Activated naive CD4-positive, alpha-beta T cell treated with Interleukin-2 at 50 U/mL for 16 hours (primary cell): ENCODE results near the gene TTC14.

Experiments
- DNase-seq: peaks from one replicate; pipeline ENCODE4 v3.0.0-alpha.2; 2020

Gene TTC14

DNA sequence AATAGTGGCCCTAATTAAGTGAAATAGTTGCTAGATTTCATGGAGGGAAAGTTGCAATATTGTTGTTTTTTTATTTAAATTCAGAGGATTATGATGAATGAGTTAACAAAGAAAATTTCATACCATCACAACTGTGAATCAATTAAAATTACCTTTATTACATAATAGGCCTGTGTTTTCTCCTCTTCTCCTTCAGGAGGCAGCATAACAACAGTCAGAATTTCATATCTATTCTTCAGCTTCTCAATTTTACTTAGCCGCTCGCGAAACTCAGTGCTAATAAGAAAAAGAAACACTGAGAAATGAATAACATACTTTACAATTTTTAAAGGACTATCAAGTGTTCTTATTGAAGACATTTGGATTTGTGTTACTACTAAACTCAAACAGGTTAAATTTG, 29.4 kb downstream of the TTC14 start:
- no peak for DNase-seq

GRCh38 chr3:180633722-180634121, 31.8 kb downstream of the TTC14 start:
- no peak for DNase-seq

- no peak for DNase-seq
Observed at GRCh38 chr3:180640987-180641386, 39.0 kb downstream of the TTC14 start.

DNA sequence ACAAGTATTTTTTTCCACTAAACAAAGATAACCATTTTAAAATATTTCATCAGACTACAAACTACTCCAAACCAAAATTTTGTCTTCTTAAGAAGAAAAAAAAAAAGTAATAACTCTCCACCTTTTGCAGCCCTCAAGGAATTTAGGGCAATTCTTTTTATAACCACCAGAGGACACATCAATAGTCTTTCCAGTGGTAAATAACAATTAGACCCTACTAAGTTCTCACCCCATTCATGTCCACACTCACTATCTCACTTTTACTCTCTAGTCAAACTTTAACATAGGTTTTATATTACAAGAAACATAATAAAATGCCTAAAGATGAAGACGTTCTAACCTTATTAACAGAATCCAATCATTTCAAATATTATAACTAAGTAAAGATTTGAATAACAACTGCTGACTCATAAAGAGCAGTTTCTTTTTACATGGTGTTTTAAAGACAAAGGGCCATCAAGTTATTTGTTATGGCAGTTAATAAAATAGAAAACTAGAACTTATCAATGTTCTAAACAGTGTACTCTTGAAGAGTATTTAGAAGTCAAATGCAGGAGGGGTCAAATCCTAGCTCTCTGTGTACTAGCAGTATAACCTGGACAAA, 44.3 kb downstream of the TTC14 start:
- no peak for DNase-seq

- no peak for DNase-seq
Observed at GRCh38 chr3:180656406-180656805, 54.4 kb downstream of the TTC14 start.

- no peak for DNase-seq
Observed at GRCh38 chr3:180657094-180657493, 55.1 kb downstream of the TTC14 start.
